Measurements from ENCODE around the gene FEM1B.

DNA sequence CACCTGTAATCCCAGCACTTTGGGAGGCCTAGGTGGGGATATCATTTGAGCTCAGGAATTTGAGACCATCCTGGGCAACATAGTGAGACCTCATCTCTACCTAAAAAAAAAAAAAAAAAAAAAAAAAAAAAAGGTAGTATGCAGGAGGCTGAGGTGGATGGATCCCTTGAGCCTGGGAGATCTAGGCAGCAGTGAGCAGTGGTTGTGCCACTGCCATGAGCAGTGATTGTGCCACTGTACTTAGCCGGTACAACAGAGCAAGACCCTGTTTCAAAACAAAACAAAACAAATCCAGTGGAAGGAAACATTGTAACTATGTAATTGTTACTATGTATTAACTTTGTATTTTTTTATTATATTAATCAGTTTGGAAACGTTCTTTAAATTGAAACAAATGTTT is 5.9 kb downstream of the FEM1B start:
- TF ChIP-seq CHD2 (IDR thresholded peaks at IDR 0.05; ENCODE audit: low read length) = no peak
- TF ChIP-seq, protein P1, sequence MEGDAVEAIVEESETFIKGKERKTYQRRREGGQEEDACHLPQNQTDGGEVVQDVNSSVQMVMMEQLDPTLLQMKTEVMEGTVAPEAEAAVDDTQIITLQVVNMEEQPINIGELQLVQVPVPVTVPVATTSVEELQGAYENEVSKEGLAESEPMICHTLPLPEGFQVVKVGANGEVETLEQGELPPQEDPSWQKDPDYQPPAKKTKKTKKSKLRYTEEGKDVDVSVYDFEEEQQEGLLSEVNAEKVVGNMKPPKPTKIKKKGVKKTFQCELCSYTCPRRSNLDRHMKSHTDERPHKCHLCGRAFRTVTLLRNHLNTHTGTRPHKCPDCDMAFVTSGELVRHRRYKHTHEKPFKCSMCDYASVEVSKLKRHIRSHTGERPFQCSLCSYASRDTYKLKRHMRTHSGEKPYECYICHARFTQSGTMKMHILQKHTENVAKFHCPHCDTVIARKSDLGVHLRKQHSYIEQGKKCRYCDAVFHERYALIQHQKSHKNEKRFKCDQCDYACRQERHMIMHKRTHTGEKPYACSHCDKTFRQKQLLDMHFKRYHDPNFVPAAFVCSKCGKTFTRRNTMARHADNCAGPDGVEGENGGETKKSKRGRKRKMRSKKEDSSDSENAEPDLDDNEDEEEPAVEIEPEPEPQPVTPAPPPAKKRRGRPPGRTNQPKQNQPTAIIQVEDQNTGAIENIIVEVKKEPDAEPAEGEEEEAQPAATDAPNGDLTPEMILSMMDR (IDR thresholded peaks at IDR 0.05; ENCODE audit: control extremely low read depth in 1 of 3, insufficient read depth in 1 of 3, low read depth in 1 of 3, low read length in 3 of 3) = no peak
- TF ChIP-seq RXRA (IDR thresholded peaks at IDR 0.05; ENCODE audit: insufficient read depth, low read depth, low read length) = no peak
- TF ChIP-seq SRF (IDR thresholded peaks at IDR 0.05; ENCODE audit: low read depth, low read length) = no peak
- TF ChIP-seq TEAD4 (IDR thresholded peaks at IDR 0.05; ENCODE audit: low read depth, low read length) = no peak
- TF ChIP-seq HDAC2 (IDR thresholded peaks at IDR 0.05; ENCODE audit: borderline replicate concordance in 1 of 2, low read depth in 2 of 2, low read length in 2 of 2) = no peak
- no peak for TF ChIP-seq SIX5 (IDR thresholded peaks at IDR 0.05; ENCODE audit: low read depth, low read length)
- no peak for TF ChIP-seq CTBP2 (IDR thresholded peaks at IDR 0.05; ENCODE audit: borderline replicate concordance, insufficient read depth, insufficient read length, low read length)
- TF ChIP-seq, protein P2, sequence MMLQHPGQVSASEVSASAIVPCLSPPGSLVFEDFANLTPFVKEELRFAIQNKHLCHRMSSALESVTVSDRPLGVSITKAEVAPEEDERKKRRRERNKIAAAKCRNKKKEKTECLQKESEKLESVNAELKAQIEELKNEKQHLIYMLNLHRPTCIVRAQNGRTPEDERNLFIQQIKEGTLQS (IDR thresholded peaks at IDR 0.05; ENCODE audit: insufficient read depth, low read depth, low read length) = no peak
- TF ChIP-seq EZH2 (IDR thresholded peaks at IDR 0.05; ENCODE audit: low read depth, low read length, severe bottlenecking) = no peak
- no peak for TF ChIP-seq POLR2A (IDR thresholded peaks at IDR 0.05; ENCODE audit: control extremely low read depth in 1 of 2, low read depth in 2 of 2, low read length in 2 of 2)
- no peak for TF ChIP-seq KDM1A (IDR thresholded peaks at IDR 0.05; ENCODE audit: borderline replicate concordance, low read length)

All from H1 (cell line).